Stimulated activated effector memory CD8-positive, alpha-beta T cell treated with anti-CD3 and anti-CD28 coated beads, Interleukin-12 subunit alpha, Interleukin-12 subunit beta, amount 100 ng/mL, for 72 hours (primary cell): ENCODE results near the gene CASZ1.

Experiments
- ATAC-seq: fragments of 150-1000 bp; cut with Tn5 transposase; 2 replicates; pipeline ENCODE4 v1.10.0; 2021
- DNase-seq, 2 donors: peaks; one replicate each; pipeline ENCODE4 v3.0.0; 2021 to 2022; ENCODE audit warnings: low spot score in 2 of 2
- H3K27ac Mint-ChIP-seq: one replicate; pipeline ENCODE4 v1.8.0; 2022; ENCODE audit warnings: mild to moderate bottlenecking, mixed read lengths
- H3K36me3 Mint-ChIP-seq: one replicate; pipeline ENCODE4 v1.8.0; 2022; ENCODE audit warnings: mild to moderate bottlenecking, mixed read lengths
- H3K4me1 Mint-ChIP-seq: one replicate; pipeline ENCODE4 v1.8.0; 2022; ENCODE audit warnings: mixed read lengths
- H3K4me3 Mint-ChIP-seq: one replicate; pipeline ENCODE4 v1.8.0; 2022; ENCODE audit warnings: mild to moderate bottlenecking, mixed read lengths
- H3K9me3 Mint-ChIP-seq: one replicate; pipeline ENCODE4 v1.8.0; 2022; ENCODE audit warnings: mixed read lengths

Gene CASZ1

GRCh38 chr1:10671622-10672342 is 124.7 kb downstream of the CASZ1 start:
- DNase-seq (no peak), ATAC-seq (no peak)
- H3K4me1 Mint-ChIP-seq = peaks cover 9% of the 10 kb centered on the region
- H3K27ac Mint-ChIP-seq = no peak overlapping the region
- no peaks in the 10 kb centered on the region for H3K9me3 Mint-ChIP-seq
- no peak overlapping the region for H3K4me3 Mint-ChIP-seq
- peaks cover 6% of the 10 kb centered on the region for H3K36me3 Mint-ChIP-seq

- no peak for DNase-seq
- peaks cover 1% of the 10 kb centered on the region for H3K36me3 Mint-ChIP-seq
- H3K9me3 Mint-ChIP-seq = no peaks in the 10 kb centered on the region
- no peak overlapping the region for H3K4me3 Mint-ChIP-seq
- no peak overlapping the region for H3K27ac Mint-ChIP-seq
- no peak for ATAC-seq
- H3K4me1 Mint-ChIP-seq = peaks cover 2% of the 10 kb centered on the region
These were observed 125.4 kb downstream of the CASZ1 start for GRCh38 chr1:10671090-10671489.

- Mint-ChIP-seq H3K27ac (no peak overlapping the region), H3K36me3 (no peaks in the 10 kb centered on the region), H3K9me3 (no peaks in the 10 kb centered on the region), H3K4me3 (no peak overlapping the region), H3K4me1 (no peaks in the 10 kb centered on the region)
- ATAC-seq (no peak), DNase-seq (no peak)
These were observed 126.3 kb downstream of the CASZ1 start for GRCh38 chr1:10670190-10670589.

- Mint-ChIP-seq H3K4me1 (no peaks in the 10 kb centered on the region), H3K9me3 (no peaks in the 10 kb centered on the region), H3K27ac (no peak overlapping the region), H3K4me3 (no peak overlapping the region), H3K36me3 (no peaks in the 10 kb centered on the region)
- DNase-seq (no peak), ATAC-seq (no peak)
These were observed 126.9 kb downstream of the CASZ1 start for GRCh38 chr1:10669570-10669969.

GRCh38 chr1:10667861-10668761 is 128.3 kb downstream of the CASZ1 start:
- no peak overlapping the region for H3K27ac Mint-ChIP-seq
- DNase-seq (no peak), ATAC-seq (no peak)
- H3K4me3 Mint-ChIP-seq = no peak overlapping the region
- no peaks in the 10 kb centered on the region for H3K36me3 Mint-ChIP-seq
- no peaks in the 10 kb centered on the region for H3K9me3 Mint-ChIP-seq
- H3K4me1 Mint-ChIP-seq = no peaks in the 10 kb centered on the region

GRCh38 chr1:10665930-10666850 is 130.3 kb downstream of the CASZ1 start:
- no peak for ATAC-seq
- no peak for DNase-seq
- Mint-ChIP-seq H3K27ac (no peak overlapping the region), H3K4me1 (no peaks in the 10 kb centered on the region), H3K9me3 (no peaks in the 10 kb centered on the region), H3K36me3 (no peaks in the 10 kb centered on the region), H3K4me3 (no peak overlapping the region)

GRCh38 chr1:10665226-10665625 is 131.2 kb downstream of the CASZ1 start:
- Mint-ChIP-seq H3K9me3 (no peaks in the 10 kb centered on the region), H3K36me3 (no peaks in the 10 kb centered on the region), H3K4me1 (no peaks in the 10 kb centered on the region), H3K27ac (no peak overlapping the region), H3K4me3 (no peak overlapping the region)
- ATAC-seq = no peak
- DNase-seq = no peak

- Mint-ChIP-seq H3K9me3 (no peaks in the 10 kb centered on the region), H3K27ac (no peak overlapping the region), H3K4me3 (no peak overlapping the region), H3K36me3 (peaks cover 4% of the 10 kb centered on the region), H3K4me1 (no peaks in the 10 kb centered on the region)
- no peak for DNase-seq
- no peak for ATAC-seq
These were observed 132.2 kb downstream of the CASZ1 start for GRCh38 chr1:10664251-10664650.

- H3K4me3 Mint-ChIP-seq = no peak overlapping the region
- DNase-seq (no peak), ATAC-seq (no peak)
- no peaks in the 10 kb centered on the region for H3K9me3 Mint-ChIP-seq
- no peaks in the 10 kb centered on the region for H3K4me1 Mint-ChIP-seq
- peaks cover 8% of the 10 kb centered on the region for H3K36me3 Mint-ChIP-seq
- H3K27ac Mint-ChIP-seq = no peak overlapping the region
These were observed 132.8 kb downstream of the CASZ1 start for GRCh38 chr1:10663678-10664035.

- no peak overlapping the region for H3K4me3 Mint-ChIP-seq
- H3K9me3 Mint-ChIP-seq = no peaks in the 10 kb centered on the region
- H3K36me3 Mint-ChIP-seq = peaks cover 8% of the 10 kb centered on the region
- no peak overlapping the region for H3K27ac Mint-ChIP-seq
- DNase-seq (no peak), ATAC-seq (no peak)
- H3K4me1 Mint-ChIP-seq = no peaks in the 10 kb centered on the region
These were observed 133.4 kb downstream of the CASZ1 start for GRCh38 chr1:10662824-10663677.

GRCh38 chr1:10662090-10662688 is 134.3 kb downstream of the CASZ1 start:
- no peak for ATAC-seq
- no peaks in the 10 kb centered on the region for H3K9me3 Mint-ChIP-seq
- peaks cover 8% of the 10 kb centered on the region for H3K36me3 Mint-ChIP-seq
- H3K4me1 Mint-ChIP-seq = no peaks in the 10 kb centered on the region
- H3K4me3 Mint-ChIP-seq = no peak overlapping the region
- H3K27ac Mint-ChIP-seq = no peak overlapping the region
- no peak for DNase-seq

GRCh38 chr1:10661453-10661852 is 135.0 kb downstream of the CASZ1 start:
- H3K4me3 Mint-ChIP-seq = no peak overlapping the region
- ATAC-seq (no peak), DNase-seq (no peak)
- H3K27ac Mint-ChIP-seq = no peak overlapping the region
- no peaks in the 10 kb centered on the region for H3K9me3 Mint-ChIP-seq
- H3K4me1 Mint-ChIP-seq = no peaks in the 10 kb centered on the region
- peaks cover 8% of the 10 kb centered on the region for H3K36me3 Mint-ChIP-seq

GRCh38 chr1:10659646-10660540 is 136.6 kb downstream of the CASZ1 start:
- Mint-ChIP-seq H3K36me3 (peaks cover 8% of the 10 kb centered on the region), H3K4me3 (no peak overlapping the region), H3K9me3 (no peaks in the 10 kb centered on the region), H3K4me1 (no peaks in the 10 kb centered on the region), H3K27ac (no peak overlapping the region)
- DNase-seq = no peak
- no peak for ATAC-seq
